Midbrain (tissue), 1 donor: ENCODE measurements around the gene PSG5.
"Not testable (repeated sequence)": the region's sequence is repeated elsewhere in the genome, so short reads cannot be mapped to it uniquely, and the experiment has no call there.

Source experiments
- DNase-seq: peaks from one replicate; lab custom pipeline; 2025; lab: John Stamatoyannopoulos, UW

Gene PSG5

GRCh38 chr19:43181869-43182771, 4.2 kb downstream of the PSG5 start:
- not testable (repeated sequence) for DNase-seq

DNA sequence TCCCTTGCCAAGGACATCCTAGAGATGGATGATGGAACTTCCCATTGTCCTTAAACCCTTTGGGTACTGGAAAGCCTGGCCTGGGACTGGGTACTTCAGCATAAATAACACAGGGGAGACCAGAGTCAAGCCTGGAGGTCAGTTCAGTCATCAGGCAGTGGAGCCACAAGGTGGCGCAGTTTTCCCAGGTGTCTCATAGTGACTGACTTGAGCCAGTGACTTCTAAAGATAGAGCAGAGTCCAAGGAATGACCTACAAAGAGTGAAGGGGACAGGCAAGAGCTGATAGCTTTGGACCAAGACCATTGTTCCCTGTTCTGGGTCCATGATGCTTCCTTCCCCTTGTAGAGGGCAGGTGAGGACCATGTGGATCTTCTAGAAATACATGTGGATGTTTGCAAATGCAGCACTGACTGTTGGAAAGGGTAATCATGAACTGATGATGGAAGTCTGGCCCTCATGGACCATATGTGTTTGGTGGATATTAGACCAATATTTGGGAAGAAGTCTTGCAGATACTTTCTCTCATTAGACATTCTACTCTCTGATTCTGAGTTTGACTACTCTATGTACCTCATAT, 6.7 kb downstream of the PSG5 start:
- DNase-seq = not testable (repeated sequence)

GRCh38 chr19:43178577-43178976, 7.8 kb downstream of the PSG5 start:
- not testable (repeated sequence) for DNase-seq

DNA sequence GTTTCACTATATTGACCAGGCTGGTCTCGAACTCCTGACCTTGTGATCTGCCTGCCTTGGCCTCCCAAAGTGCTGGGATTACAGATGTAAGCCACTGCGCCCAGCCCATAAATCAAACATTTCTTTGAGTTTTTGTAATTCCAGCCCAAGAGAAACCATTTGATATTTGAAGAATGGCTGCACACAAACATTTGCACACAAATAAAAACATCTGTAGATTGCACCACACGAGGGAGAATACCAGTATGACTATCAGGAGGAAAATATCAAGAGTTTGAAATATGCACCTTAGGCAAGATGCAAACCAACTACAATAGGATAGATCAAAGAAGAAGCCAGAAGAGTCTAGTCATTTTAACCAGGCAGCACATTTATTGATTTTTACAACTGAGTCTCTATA, 20.4 kb downstream of the PSG5 start:
- DNase-seq = not testable (repeated sequence)

DNA sequence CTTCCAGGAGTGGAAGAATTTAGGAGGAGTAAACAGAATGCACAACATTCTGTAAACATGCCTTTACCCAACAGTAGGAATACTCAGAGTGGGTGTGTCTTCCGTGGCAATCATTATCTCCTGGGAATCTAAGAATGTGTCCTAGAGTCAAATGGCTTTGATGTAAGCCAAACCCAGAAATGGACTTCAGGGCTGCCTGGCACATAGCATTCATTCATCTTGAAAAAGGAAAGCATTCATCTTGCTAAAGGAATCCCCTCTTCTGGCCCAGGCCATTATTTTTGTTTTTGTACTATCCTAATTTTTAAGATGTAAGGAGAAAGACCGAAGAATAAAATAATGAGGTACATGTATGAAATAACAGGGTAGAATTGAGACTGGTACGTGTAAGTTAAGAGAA, 23.2 kb downstream of the PSG5 start:
- DNase-seq = not testable (repeated sequence)

- DNase-seq = not testable (repeated sequence)
These were observed 24.1 kb downstream of the PSG5 start for GRCh38 chr19:43162261-43162660.

DNA sequence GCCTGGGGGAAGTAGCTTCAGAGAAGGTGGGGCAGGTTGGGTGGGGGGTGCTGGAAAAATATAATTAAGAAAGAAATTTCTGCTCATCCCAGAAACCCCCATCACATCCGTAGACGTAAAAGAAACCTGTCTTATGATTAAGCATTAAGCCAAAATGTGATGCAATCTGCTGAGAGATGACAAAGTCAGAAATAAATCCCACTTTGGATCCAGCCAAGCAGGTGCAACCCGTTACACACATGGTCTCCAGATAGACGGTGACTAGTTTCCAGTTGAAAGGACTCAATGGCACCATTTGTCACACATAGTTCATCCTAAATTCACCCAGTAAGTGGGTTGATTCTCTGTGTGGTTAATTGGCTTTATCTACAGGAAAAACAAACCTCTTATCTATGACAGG, 34.1 kb downstream of the PSG5 start:
- DNase-seq = no peak

DNA sequence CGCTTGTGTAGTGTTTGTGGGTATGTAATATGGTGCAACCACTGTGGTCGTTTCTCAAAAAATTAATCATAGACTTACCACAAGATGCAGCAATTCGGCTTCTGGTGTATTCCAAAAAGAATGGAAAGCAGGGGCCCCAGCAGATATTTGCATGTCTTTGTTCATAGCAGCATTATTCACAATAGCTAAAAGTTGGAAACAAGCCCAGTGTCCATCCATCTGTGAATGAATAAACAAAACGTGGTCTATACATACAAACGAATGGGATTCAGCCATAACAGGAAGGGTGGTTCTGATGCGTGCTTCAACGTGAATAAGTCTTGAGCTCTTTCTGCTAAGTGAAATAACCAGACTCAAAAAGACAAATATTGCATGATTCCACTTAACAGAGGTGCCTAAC, 36.5 kb downstream of the PSG5 start:
- DNase-seq = not testable (repeated sequence)

GRCh38 chr19:43148233-43148632, 38.1 kb downstream of the PSG5 start:
- DNase-seq = no peak

DNA sequence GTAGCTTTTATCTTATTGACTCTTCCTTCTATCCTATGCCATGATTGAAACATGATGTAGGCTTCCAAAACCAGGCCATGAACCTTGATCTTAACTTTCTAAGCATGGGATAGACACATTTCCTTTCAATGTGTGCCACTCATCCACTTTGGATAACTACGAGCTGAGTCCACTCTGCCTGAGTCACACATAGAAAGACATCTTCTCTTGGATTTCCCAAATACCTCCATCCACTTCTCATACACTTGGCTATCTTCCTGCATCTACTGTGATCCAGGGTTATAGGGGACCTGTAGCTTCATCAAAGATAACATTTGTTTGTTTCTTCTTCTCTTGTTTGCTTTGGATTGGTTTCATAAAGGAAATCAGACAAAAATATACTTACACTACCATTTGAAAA, 44.6 kb downstream of the PSG5 start:
- not testable (repeated sequence) for DNase-seq

DNA sequence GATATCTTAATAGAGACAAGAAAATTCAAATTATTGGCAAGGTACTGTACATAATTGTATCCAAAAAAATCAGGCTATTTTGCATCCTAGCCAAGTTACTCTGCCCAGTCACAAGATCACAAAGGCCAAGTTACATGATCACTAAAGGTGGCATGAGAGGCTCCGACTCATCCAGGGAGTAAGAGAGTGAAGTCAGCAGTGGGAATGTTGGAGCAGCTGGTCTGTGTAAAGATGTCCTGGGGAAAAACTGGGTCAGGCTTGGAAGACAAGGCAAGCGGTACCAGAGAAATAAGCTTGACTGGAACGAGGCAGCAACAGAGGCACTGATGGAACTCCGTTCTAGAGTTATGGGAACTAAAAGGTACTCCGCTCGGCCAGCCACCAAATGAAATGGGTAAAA, 53.6 kb downstream of the PSG5 start:
- DNase-seq = no peak

DNA sequence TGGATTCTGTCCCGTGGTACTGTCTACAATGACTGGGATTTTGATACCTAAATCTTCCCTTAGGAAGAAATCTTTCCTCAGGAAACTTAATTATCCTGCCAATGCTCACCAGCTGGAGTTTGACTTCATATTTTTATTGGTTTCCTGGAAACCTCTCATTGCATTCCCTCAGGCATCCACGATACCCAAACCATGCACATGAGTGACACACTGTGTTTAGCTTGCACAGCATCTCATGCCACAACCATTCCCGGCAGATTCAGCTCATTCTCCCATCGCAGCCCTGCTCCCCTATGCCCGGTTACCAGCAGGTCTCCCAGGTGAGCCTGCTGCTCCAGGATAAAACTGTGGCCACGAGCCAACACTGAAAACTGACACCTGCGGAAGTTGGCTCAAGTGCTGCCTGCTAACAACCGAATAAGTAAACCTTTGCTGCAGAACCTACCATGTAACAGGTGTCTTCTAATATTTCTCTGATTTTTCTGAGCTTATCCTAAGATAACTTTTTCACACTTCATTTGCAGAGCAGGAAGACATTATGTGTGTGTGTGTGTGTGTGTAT, 55.0 kb downstream of the PSG5 start:
- not testable (repeated sequence) for DNase-seq

- DNase-seq = not testable (repeated sequence)
These were observed 57.1 kb downstream of the PSG5 start for GRCh38 chr19:43129197-43129596.

DNA sequence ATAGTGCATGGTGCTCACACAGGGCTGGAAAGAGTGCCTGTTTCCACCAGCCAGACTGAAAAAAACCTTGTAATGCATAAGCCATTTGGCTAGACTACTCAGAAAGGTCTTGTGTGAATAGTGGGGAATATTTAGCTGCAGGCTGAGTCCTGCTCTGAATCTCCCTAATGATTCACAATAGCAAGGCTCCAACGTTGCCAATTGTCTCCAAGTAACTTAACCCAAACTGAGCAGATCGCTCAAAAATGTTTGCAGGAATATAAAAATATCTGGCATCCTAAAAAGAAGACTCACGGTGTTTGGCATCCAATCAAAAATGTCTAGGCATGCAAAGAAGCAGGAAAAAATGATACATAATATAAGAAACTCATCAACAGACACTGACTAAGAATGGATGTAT, 59.0 kb downstream of the PSG5 start:
- DNase-seq = not testable (repeated sequence)

DNA sequence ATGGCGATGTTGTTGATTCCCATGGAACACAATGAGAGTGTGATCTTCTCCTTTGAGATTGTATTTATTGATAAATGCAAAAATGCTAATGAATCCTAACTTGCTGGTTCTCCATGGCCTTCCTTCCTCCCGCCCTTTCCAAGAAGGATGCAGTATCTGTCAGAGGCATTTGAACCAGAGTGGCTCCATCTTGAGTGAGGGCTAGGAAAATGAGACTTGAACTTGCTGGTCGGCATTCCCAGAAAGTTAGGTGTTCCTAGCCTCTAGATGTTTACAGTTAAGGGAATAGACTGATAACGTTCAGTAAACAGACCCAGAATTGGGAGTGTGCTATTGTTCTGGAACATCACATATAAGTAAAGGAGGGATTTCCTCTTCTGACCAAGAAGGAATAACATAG, 59.6 kb downstream of the PSG5 start:
- DNase-seq = no peak

DNA sequence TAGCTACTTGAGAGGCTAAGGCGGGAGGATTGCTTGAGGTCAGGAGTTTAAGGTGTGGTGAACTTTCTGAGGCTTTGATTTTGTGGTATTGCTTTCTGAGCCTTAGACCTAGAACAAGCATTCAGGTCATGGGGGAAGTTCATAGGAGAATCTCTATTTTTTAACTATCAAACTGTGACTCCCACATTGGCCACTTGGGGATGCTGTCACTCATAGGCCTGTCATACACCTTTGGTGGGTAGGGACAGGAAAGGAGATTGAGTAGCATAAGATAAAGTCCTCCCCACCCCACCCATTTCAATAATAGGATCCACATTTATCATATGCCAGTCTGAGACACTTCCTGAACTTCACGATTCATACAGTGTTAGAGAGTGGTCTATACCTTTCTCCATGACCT, 62.0 kb downstream of the PSG5 start:
- DNase-seq = no peak

DNA sequence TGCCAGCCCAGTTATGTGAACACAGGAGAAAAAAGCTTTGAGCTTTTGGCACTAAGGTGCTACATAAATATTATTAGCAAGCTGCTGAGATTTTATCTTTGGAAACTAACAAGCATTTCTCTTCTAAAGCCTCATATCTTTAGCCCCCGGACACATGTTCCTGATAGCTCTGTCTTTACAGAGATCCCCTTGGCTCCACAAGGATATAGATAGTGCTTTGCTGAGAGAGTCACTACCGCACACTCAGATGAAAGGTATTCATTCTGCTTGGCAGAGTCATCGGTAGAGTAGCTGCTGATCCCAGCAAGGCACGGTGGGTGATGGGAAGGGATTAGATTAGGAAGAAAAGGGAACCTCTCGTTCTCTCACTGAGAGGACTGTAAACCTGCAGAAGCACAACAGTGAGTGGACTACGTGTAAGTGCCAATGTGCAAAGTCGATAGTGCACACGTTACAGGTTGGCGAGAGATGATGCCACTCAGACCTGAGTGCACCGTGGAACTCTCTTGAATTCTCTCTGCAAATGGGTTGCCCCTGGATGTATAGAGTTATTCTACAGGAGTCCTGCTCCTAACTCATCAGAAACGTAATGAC, 65.8 kb downstream of the PSG5 start:
- not testable (repeated sequence) for DNase-seq

GRCh38 chr19:43119526-43119925, 66.8 kb downstream of the PSG5 start:
- not testable (repeated sequence) for DNase-seq
